GM13976 (cell line): ENCODE measurements around the gene WDR31.

Experiments
- DNase-seq: peaks from one replicate; pipeline ENCODE4 v3.0.0; 2012; ENCODE audit warnings: low spot score
- in situ Hi-C: fragments of 300-500 bp; cut with MboI; formaldehyde crosslinking; loops from one replicate; pipeline ENCODE4 v1.12.0; 2022; ENCODE audit warnings: low sequenced_read_pairs, mixed read lengths, inconsistent platforms; ENCODE audit not compliant: unreplicated experiment
- TF ChIP-seq, protein P1 (sequence below): IDR thresholded peaks from 2 replicates; pipeline ENCODE4 v1.5.1; 2012; ENCODE audit warnings: borderline replicate concordance, mild to moderate bottlenecking; ENCODE audit not compliant: insufficient read depth; ENCODE audit errors: extremely low read depth, missing control alignments, control extremely low read depth

Gene WDR31

DNA sequence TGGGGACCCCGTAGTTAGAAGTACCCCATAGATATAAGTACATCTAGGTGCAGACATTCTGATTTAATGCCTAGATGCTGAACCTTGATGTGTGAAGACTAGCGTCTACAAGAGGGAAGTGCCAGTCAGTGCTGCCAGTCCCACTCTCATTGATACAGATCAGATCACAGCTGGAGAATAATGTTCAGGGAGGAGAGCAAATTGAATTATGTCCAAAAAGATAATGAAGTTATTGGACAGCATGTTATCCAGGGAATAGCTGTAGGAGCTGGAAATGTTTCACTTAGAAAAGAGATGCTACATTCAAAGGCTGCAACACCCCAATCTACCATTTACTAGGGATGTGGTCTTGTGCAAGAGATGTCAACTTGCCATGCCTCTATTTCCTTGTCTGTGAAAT is 21.0 kb downstream of the WDR31 start:
- TF ChIP-seq, protein P1, sequence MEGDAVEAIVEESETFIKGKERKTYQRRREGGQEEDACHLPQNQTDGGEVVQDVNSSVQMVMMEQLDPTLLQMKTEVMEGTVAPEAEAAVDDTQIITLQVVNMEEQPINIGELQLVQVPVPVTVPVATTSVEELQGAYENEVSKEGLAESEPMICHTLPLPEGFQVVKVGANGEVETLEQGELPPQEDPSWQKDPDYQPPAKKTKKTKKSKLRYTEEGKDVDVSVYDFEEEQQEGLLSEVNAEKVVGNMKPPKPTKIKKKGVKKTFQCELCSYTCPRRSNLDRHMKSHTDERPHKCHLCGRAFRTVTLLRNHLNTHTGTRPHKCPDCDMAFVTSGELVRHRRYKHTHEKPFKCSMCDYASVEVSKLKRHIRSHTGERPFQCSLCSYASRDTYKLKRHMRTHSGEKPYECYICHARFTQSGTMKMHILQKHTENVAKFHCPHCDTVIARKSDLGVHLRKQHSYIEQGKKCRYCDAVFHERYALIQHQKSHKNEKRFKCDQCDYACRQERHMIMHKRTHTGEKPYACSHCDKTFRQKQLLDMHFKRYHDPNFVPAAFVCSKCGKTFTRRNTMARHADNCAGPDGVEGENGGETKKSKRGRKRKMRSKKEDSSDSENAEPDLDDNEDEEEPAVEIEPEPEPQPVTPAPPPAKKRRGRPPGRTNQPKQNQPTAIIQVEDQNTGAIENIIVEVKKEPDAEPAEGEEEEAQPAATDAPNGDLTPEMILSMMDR = no peak
- in situ Hi-C loops = no loop called here

DNA sequence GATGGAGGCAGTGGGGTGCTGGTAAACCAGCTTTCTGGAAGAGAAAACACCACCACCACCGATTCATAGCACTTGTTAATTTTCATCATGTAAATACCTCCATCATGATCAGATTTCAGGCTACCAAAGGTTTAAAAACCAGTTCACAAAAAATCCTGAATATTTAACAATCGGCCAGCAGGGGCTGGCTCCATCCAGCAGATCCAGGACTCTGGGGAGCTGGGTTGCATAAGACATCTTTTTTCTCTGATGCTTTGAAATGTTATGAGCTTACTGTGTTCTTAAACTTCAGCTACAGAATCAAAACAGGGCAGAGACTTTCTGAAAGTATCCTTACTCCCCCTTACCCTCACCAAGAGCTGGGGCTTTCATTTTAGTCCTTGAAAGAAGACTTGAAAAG is 22.3 kb downstream of the WDR31 start:
- TF ChIP-seq, protein P1 = no peak
- DNase-seq = no peak
- in situ Hi-C loops = no loop called here

More for the DNA sequence above, 21.0 kb downstream of the WDR31 start:
- DNase-seq = no peak

DNA sequence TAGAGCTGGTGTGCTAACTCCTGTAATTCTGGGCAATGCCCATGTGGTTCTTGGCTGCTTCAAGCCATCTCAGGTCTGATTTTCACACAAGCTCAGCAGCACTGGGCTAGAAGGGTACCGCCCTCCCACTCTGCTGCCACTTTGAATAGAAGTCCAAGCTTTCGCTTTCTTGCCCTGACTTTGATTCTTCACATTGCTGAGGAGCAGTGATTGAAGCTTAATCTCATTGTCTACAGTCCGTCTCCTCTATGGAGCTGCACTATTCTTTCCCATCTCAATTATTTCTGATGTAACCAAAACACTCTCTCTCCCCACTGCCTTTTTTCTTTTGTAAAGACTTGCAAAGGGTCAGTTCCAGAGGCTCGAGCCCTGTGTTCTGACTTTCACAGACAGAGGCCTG is 24.0 kb downstream of the WDR31 start:
- TF ChIP-seq, protein P1 = no peak
- no peak for DNase-seq
- in situ Hi-C loops = no loop called here

DNA sequence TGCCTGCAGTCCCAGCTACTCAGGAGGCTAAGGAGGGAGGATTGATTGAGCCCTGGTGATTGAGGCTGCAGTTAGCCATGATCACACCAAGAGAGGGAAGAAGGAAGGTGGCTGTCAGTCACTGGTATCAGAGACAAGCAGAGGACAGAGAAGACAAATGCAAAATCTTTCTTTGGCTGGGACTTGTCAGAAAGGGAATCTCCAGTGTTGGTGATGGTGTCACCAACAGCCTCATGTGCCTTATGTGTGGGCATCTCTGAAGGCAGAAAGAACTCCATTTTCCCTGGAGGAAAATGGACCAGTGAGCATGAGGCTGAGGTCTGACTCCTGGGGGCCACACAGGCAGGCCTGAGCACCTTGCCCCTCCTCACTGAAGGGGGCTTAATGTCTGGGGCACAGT is 24.8 kb downstream of the WDR31 start:
- in situ Hi-C loops = no loop called here
- TF ChIP-seq, protein P1 = no peak
- DNase-seq = no peak

DNA sequence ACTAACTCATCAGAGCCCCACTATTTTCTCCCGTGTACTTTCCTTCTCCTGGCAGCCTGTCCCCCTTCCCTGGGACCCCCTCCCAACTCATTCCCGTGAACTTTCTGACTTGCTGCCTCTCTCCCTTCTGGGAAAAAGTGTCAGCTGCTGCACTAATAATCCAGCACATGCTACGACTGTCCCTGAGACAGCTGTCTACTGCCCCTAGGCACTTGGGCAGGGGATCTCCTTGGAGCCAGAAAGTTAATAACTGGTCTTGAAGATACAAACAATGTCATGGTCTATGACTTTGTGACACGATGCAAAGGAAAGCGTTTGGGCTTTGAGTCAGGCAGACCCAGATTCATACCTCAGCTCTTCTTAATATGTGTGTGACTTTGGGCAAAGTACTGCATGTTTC is 26.8 kb downstream of the WDR31 start:
- in situ Hi-C loops = no loop called here
- TF ChIP-seq, protein P1 = no peak
- DNase-seq = no peak

DNA sequence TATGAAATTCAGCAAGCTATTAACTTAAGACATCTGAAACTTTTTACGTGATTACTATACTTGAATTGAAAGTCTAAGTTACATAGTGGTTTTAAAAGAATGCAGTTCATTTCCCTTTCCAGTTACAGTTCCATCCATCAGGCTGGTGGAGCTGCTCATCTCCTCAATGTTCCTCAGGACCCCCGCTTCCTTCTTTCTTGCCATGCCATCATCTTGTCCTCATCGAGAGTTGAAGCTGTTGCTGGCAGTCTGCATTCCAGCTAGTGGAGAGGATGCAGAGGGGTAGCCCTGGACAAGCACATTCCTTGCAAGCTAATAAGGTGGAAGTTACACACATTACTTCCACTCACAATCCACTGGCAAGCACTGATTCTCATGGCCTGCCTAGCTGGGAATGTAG is 28.1 kb downstream of the WDR31 start:
- TF ChIP-seq, protein P1 = no peak
- DNase-seq = no peak
- in situ Hi-C loops = no loop called here

DNA sequence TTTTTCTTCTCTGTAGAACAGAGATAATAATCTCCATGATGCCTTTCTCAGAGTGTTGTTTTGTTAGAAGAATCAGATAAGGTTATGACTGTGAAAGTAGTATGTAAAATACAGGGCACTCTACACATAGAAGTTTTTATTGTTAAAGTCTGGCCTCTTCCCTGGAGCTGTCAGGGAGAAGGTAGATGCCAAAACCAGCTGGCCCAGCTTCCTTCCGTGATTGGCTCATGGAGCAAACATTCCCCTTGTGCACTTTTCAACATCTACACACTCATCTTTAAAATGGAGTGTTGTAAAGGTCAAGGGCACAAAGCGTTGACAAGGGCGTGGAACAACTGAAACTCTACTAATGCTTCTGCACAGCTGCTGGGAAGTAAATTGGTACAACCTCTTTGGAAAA is 29.5 kb downstream of the WDR31 start:
- TF ChIP-seq, protein P1 = no peak
- no peak for DNase-seq
- in situ Hi-C loops = no loop called here
